Left colon (tissue), 2 donors: ENCODE data around the gene PBOV1. TPM values are rescaled to one million over a fixed set of nuclear protein-coding genes. Genes with fewer than 3 reads are reported as not detected.
A peak's percentile ranks its signal among the peaks of the same experiment; 100 is the strongest.

Source experiments
- ATAC-seq: fragments of 200-7000 bp; cut with Tn5 transposase; one replicate; pipeline ENCODE4 v1.9.1; 2020; ENCODE audit warnings: mild to moderate bottlenecking, moderate library complexity
- DNase-seq, 2 donors: peaks; one replicate each; pipeline ENCODE4 v3.0.0-alpha.2; 2020
- intact Hi-C, 2 donors: fragments of 100-400 bp; cut with DNase I in 1 of 2; cut with micrococcal nuclease in 1 of 2; formaldehyde crosslinking; loops; one replicate each; pipeline versions ENCODE4 v1.11.2 to v1.14.0; 2022; cut with DNase I, micrococcal nuclease
- long read RNA-seq: library from polyadenylated mRNA; unstranded; transcript quantifications from one replicate; pipeline ENCODE4 v2.0.0, GENCODE V29; 2021
- total RNA-seq, 2 donors: library from RNA; stranded (reverse); fragmentation: NEBNext Ultra II Directional; extraction: Animal tissue kit (Norgen Biotek cat#: 25700); gene quantifications; one replicate each; pipeline ENCODE4 v1.2.1, GENCODE V29; 2021
- donor health status: DM: no; HTN: no; CAD: no.
- donor health status: DM: yes; HTN: yes; CAD: no.

Gene PBOV1
- not detected for total RNA-seq
- long read RNA-seq: 0 reads

DNA sequence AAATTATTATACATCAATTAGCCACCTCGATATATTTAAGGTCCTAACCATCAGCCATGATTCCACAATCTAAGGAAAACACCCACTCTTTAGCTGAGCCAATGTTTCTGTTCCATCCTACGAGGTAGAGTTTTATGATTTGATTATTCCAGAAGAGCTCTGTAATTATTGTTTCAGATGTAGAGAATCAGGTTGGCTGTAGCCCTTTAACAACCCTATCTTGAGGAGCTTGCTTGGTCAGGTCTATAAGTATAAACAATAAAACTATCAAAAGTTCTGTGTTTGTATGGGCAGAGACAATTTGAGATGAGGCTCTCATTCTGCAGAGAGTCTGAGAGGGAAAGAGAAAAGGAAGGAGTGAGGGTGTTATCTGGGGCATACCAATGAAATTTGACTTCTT, at the start of gene PBOV1:
TSS of gene PBOV1 (minus strand) at position 43 of the 400 bp plus-strand sequence. CDS start 96 bp downstream, outside the sequence.
- intact Hi-C loops: no loop called here
- DNase-seq (no peak), ATAC-seq (peak; percentile 75)

DNA sequence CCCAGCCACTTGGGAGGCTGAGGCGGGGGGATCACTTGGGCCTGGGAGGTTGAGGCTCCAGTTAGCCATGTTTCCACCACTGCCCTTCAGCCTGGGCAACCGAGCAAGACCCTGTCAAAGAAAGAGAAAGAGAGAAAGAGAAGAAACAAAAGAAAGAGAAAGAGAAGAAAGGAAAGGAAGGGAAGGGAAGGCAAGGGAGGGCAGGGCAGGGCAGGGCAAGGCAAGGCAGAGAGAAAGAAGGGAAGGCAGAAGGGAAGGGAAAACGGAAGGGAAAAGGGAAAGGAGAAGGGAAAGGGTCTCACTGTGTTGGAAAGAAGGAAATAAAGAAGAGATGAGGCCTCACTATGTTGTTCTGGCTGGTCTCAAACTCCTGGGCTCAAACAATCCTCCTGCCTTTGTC, 47.8 kb upstream of the PBOV1 start:
- intact Hi-C loops: no loop called here
- ATAC-seq (no peak), DNase-seq (no peak)

GRCh38 chr6:138264372-138264880, 46.1 kb upstream of the PBOV1 start:
- DNase-seq: no peak
- intact Hi-C loops: no loop called here
- ATAC-seq: no peak

- no peak for ATAC-seq
- intact Hi-C loops: no loop called here
- no peak for DNase-seq
Measured at GRCh38 chr6:138263963-138264362, 45.7 kb upstream of the PBOV1 start.

DNA sequence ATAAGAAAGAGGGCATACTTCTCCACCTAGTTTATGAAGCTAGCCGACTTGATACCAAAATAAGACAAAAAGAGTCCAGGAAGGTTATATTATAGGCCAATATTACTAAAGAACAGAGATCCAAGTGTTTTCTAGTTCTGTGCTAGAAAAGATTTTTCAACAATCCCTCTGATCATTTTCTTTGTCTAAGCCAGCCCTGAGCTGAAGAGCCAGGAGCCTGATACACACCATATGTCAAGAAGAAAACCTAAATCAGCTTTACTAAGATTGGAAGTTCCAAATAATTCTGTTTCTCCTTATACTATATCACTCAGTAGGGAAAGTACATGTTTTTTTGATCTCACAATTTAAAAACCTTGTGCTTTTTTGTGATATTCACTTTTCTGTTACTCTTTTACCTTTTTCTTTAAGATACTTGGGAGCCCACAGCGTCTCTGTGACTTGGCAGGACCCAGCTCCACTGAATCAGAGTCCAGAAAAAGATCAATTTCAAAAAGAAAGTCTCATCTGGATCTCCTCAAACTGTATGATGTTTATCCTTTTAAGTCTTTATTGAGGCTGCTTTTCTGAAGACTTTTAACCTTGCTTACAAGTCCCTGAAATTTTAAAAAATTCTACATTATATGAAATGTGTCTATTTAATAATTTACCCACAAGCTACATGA, 43.0 kb upstream of the PBOV1 start:
- intact Hi-C loops: no loop called here
- DNase-seq (no peak), ATAC-seq (no peak)

GRCh38 chr6:138258991-138259390, 40.7 kb upstream of the PBOV1 start:
- intact Hi-C loops: no loop called here
- no peak for ATAC-seq
- no peak for DNase-seq

DNA sequence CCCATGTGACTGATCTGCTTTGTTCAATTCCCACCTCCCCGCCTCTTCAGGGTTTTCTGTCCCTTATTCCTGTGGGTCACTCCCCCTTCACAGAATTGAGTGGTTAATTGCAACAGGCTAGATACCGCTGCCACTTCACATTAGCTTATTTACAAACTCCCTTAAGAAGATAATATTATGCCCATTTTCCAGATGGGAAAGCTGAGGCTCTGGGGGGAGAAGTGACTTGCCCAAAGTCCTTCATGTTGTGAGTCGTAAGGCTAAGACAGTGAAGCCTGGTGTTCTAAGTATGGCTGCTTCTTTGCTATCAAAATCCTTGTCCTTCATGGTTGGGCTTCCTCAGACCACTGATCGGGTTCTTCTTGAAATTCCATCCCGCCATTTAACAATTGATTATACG, 39.9 kb upstream of the PBOV1 start:
- ATAC-seq (no peak), DNase-seq (no peak)
- intact Hi-C loops: no loop called here

DNA sequence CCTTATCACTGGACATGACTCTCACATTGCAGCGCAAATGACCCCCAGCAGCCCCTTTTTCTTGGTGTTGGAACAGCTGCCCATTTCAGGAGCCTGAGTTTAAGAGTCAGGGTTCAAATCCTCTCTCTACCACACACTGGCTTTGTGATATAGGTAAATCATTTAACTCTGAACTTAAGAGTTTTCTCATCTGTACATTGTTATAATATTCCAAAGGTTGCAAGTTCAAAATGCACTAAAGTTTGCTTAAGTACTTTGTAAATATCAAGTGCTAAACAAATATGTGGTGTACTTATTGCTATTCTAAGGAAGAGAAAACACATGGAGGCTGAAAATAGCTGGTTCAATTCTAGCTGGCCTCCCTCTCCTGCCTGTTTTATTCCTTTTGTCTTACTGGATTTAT, 39.3 kb upstream of the PBOV1 start:
- peak; percentile 29 for ATAC-seq
- DNase-seq: no peak
- intact Hi-C loops: no loop called here

DNA sequence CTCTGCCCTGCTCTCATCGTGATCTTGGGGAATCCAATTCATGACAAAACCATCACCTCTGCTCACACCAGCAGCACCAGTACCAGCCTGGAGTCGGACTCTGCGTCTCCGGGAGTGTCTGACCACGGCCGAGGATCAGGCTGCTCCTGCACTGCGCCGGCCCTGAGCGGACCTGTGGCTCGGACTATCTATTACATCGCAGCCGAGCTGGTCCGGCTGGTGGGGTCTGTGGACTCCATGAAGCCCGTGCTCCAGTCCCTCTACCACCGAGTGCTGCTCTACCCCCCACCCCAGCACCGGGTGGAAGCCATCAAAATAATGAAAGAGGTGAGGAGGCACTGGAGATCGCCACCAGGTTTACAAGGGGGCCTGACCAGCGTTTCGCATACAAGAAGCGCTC, 37.2 kb upstream of the PBOV1 start:
- intact Hi-C loops: no loop called here
- no peak for ATAC-seq
- no peak for DNase-seq

DNA sequence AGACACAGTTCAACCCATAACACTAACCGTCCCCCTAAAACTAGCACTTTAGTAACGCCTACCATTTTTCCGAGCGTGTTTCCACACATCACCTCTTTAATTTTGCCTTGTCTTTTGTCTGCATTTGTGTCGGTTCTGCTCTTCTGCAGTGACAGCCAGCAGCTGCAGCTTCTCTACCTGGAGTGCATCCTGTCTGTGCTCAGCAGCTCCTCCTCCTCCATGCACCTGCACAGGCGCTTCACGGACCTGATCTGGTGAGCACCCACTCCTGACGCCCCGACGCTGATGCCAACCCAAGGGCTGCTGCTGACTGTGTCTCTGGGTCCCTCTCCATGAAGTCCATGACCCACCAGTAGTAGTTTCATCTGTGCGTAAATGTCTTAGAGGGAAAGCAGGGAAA, 35.4 kb upstream of the PBOV1 start:
- intact Hi-C loops: no loop called here
- ATAC-seq (no peak), DNase-seq (no peak)

DNA sequence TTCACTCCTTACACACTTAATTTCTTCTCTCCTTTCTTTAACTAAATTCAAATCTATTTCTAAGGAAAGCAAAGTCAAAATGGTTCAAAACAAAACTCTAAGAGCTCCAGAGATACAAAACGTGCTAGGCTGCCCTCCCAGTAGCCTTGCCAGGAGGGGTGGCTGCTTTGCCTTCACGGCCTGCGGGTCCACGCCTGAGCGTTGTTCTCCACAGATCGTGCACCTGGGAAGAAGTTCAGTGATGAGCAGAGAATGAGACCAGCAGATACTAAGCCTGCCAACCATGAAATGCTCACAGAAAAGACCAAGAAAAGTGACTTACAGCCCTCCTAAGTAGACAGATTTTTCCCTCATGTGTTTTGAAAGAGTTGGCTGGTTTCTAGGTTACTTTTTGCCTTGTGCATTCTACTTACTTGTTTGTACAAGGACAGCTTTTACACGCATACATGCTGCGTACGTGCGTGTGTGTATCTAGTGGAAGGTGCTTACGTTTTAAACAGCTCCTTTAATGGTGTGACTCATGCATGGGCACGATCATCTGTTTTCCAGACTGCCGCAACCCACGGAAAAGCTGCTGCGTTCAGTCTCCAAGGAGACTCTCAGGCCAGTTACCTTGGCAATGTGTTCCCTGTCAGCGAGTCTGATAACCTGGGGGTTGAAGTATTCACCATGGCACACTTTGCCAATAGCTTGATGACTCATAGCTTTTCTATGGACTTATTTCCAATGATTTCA, 32.4 kb upstream of the PBOV1 start:
- DNase-seq (no peak), ATAC-seq (no peak)
- intact Hi-C loops: no loop called here

GRCh38 chr6:138250053-138250452, 31.8 kb upstream of the PBOV1 start:
- DNase-seq (no peak), ATAC-seq (no peak)
- intact Hi-C loops: no loop called here

DNA sequence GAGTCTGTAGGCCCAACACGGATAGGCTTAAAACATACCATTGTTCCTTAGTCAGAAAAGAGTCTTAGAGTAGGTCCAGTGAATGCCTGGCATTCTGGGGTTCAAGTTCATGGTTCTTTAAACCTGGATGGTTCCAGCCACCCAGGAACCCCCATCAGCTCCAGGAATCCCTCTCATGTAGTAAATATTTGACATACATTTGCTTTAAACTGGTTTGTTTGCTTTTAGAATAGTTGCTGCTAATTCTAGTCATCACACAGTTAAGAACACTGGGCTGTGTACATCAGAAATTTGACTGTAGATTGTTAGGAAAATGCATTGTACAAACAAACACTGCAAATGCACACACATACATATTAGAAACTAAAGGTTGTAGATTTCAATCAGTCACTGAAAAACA, 30.6 kb upstream of the PBOV1 start:
- intact Hi-C loops: no loop called here
- no peak for ATAC-seq

DNA sequence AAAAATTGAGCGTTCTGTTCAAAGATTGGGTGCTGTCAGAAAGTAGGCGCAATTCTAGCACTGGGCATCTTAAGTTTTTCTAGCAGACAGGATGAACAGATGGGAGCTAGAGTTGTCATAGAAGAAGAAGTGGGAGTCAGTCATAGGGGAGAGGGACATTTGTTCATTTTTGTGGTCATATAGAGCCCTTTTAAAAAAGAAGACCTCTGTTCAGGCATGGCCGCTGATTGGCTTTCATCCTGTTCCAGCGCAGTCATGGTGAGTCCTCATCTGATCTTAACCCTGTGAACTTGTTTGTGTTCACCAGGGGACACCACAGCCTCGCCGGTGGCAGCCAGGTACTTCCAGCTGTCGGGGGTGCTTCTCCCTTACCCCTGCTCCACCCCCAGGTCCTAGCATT, 29.7 kb upstream of the PBOV1 start:
- ATAC-seq: no peak
- intact Hi-C loops: no loop called here
- no peak for DNase-seq

More for the DNA sequence above, 30.6 kb upstream of the PBOV1 start:
- DNase-seq: no peak

GRCh38 chr6:138246650-138247440, 28.6 kb upstream of the PBOV1 start:
- DNase-seq (no peak), ATAC-seq (no peak)
- intact Hi-C loops: no loop called here

GRCh38 chr6:138245751-138246150, 27.5 kb upstream of the PBOV1 start:
- ATAC-seq (no peak), DNase-seq (no peak)
- intact Hi-C loops: no loop called here

- intact Hi-C loops: no loop called here
- DNase-seq (no peak), ATAC-seq (peak; percentile 90)
Measured at GRCh38 chr6:138242987-138243592, 24.8 kb upstream of the PBOV1 start.

DNA sequence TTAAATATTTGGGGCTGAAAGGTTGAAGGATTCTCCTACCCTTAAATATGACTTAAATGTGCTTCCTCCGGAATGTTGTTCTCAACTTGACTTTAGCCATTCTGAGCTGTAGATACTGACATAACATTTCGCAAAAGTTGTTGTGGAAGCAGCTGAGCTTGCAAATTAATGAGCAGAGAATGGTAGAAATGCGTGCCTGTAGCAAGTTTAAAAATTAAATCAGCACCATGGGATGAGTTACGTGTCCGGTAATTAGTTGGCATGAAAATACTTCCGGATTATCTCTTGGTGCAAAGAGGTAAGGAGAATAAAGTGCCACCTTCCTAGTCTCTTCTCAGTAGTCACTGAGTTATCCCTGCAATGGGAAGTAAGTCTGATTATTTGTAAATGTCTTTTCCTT, 23.6 kb upstream of the PBOV1 start:
- no peak for ATAC-seq
- no peak for DNase-seq
- intact Hi-C loops: no loop called here

- no peak for ATAC-seq
- intact Hi-C loops: no loop called here
Measured at GRCh38 chr6:138241381-138241780, 23.1 kb upstream of the PBOV1 start.

More at GRCh38 chr6:138241381-138241780, 23.1 kb upstream of the PBOV1 start:
- DNase-seq: no peak
